ENCODE results near the gene LPGAT1.

- TF ChIP-seq EZH2 (IDR thresholded peaks at IDR 0.05): no peak
- no peak for TF ChIP-seq POLR2AphosphoS5 (IDR thresholded peaks at IDR 0.05; ENCODE audit: borderline replicate concordance, low read depth, low read length)
Observed at GRCh38 chr1:211825980-211826379, 4.6 kb downstream of the LPGAT1 start.
